Loucy (cell line): Measurements from ENCODE around the gene REST.

Experiments
- H2AFZ ChIP-seq: fragments of 200-600 bp; sonication (generic); 2 replicates; pipeline ENCODE4 v1.6.0; 2016; ENCODE audit warnings: antibody characterized with exemption, mild to moderate bottlenecking, low read length, moderate library complexity
- H3F3A ChIP-seq: fragments of 200-600 bp; 2 replicates; pipeline ENCODE4 v1.6.0; 2016; ENCODE audit warnings: antibody characterized with exemption, low read depth, mild to moderate bottlenecking
- H3K27me3 ChIP-seq: fragments of 200-600 bp; sonication (generic); 2 replicates; pipeline ENCODE4 v1.6.1; 2014; ENCODE audit warnings: low read length, mild to moderate bottlenecking; ENCODE audit not compliant: insufficient read depth, poor library complexity, severe bottlenecking
- H3K36me3 ChIP-seq: fragments of 200-600 bp; sonication (generic); 2 replicates; pipeline ENCODE4 v1.6.1; 2016; ENCODE audit warnings: low read length; ENCODE audit not compliant: insufficient read depth
- H3K4me1 ChIP-seq: fragments of 200-600 bp; sonication (generic); 2 replicates; pipeline ENCODE4 v1.5.1; 2014; ENCODE audit warnings: low read length, mild to moderate bottlenecking; ENCODE audit not compliant: insufficient read depth, poor library complexity, severe bottlenecking
- H3K4me2 ChIP-seq: fragments of 200-600 bp; sonication (generic); 2 replicates; pipeline ENCODE4 v1.6.0; 2014; ENCODE audit warnings: antibody characterized with exemption, low read length, low read depth, mild to moderate bottlenecking; ENCODE audit not compliant: poor library complexity, severe bottlenecking
- H3K4me3 ChIP-seq: fragments of 200-600 bp; sonication (generic); 2 replicates; pipeline ENCODE4 v1.5.1; 2014; ENCODE audit warnings: low read length, mild to moderate bottlenecking, mixed read lengths; ENCODE audit not compliant: poor library complexity, severe bottlenecking
- H3K79me2 ChIP-seq: fragments of 200-600 bp; sonication (generic); 2 replicates; pipeline ENCODE4 v1.6.1; 2014; ENCODE audit warnings: low read length; ENCODE audit not compliant: insufficient read depth
- H3K9ac ChIP-seq: fragments of 200-600 bp; sonication (generic); 2 replicates; pipeline ENCODE4 v1.6.0; 2014; ENCODE audit warnings: mild to moderate bottlenecking, low read depth, low read length, moderate library complexity; ENCODE audit not compliant: poor library complexity, severe bottlenecking
- H3K9me2 ChIP-seq: fragments of 200-600 bp; sonication (generic); replicated peaks from 2 replicates; pipeline ENCODE4 v1.6.1; 2016; ENCODE audit warnings: low read depth, low read length, mixed read lengths
- H3K9me3 ChIP-seq: fragments of 200-600 bp; sonication (generic); 2 replicates; pipeline ENCODE4 v1.6.1; 2014; ENCODE audit warnings: mild to moderate bottlenecking, antibody characterized with exemption, low read length, low read depth; ENCODE audit not compliant: insufficient read depth
- H4K20me1 ChIP-seq: fragments of 200-600 bp; sonication (generic); 2 replicates; pipeline ENCODE4 v1.6.0; 2014; ENCODE audit warnings: antibody characterized with exemption, low read length, mild to moderate bottlenecking; ENCODE audit not compliant: insufficient read depth, poor library complexity, severe bottlenecking
- EZH2phosphoT487 ChIP-seq: fragments of 200-600 bp; IDR thresholded peaks from 2 replicates; pipeline ENCODE4 v1.6.1; 2018; ENCODE audit warnings: antibody characterized with exemption, mild to moderate bottlenecking, moderate library complexity, borderline replicate concordance
- TF ChIP-seq, protein P1 (sequence below): fragments of 200-600 bp; sonication (generic); conservative IDR thresholded peaks from 2 replicates; pipeline ENCODE4 v1.5.1; 2014; ENCODE audit warnings: mild to moderate bottlenecking, antibody characterized with exemption, low read length

REST gene

GRCh38 chr4:56861360-56861759 lies 46.3 kb upstream of the REST start:
- Histone ChIP-seq H3K9ac (no peak overlapping the region), H3F3A (no peaks in the 10 kb centered on the region), H4K20me1 (no peaks in the 10 kb centered on the region), H3K36me3 (no peaks in the 10 kb centered on the region), H2AFZ (no peak overlapping the region), H3K4me3 (no peak overlapping the region), H3K4me1 (no peaks in the 10 kb centered on the region), H3K4me2 (no peak overlapping the region), H3K9me2 (no peaks in the 10 kb centered on the region), H3K9me3 (no peaks in the 10 kb centered on the region), H3K79me2 (no peaks in the 10 kb centered on the region), H3K27me3 (no peaks in the 10 kb centered on the region)
- TF ChIP-seq, protein P1, sequence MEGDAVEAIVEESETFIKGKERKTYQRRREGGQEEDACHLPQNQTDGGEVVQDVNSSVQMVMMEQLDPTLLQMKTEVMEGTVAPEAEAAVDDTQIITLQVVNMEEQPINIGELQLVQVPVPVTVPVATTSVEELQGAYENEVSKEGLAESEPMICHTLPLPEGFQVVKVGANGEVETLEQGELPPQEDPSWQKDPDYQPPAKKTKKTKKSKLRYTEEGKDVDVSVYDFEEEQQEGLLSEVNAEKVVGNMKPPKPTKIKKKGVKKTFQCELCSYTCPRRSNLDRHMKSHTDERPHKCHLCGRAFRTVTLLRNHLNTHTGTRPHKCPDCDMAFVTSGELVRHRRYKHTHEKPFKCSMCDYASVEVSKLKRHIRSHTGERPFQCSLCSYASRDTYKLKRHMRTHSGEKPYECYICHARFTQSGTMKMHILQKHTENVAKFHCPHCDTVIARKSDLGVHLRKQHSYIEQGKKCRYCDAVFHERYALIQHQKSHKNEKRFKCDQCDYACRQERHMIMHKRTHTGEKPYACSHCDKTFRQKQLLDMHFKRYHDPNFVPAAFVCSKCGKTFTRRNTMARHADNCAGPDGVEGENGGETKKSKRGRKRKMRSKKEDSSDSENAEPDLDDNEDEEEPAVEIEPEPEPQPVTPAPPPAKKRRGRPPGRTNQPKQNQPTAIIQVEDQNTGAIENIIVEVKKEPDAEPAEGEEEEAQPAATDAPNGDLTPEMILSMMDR: no peak
- no peak for TF ChIP-seq EZH2phosphoT487

DNA sequence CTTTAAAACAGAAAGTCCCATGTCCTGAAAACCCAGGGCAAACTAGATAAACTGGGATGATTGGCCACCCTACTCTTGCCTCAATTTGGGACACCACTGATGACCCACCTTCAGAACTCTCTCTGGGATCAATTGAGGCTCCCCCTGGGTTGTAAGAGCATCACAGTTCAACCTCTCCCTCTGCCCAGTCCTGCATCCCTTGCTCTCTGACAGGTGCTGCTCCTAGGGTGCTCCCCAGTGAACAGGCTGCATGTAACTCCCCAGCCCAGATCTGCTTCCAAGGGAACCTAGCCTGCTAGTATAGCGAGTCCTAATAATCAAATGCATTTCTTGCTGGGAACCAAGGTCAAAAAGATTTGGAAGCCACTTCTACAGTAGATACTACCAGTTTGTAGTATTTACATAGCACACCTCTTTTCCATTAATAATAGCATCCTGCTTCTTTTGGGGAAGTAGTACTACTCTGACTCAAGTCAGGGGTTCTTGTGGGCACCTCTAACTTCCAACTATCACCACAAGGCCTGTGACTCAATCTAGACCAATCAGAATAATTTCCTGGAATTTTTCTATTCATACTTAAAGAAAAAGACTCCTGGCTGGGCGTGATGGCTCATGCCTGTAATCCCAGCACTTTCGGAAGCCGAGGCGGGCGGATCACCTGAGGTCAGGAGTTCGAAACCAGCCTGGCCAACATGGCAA lies 44.1 kb upstream of the REST start:
- Histone ChIP-seq H3K9me2 (no peaks in the 10 kb centered on the region), H3K9ac (no peak overlapping the region)
- no peak for TF ChIP-seq EZH2phosphoT487
- TF ChIP-seq, protein P1: no peak

GRCh38 chr4:56870946-56871345 lies 36.8 kb upstream of the REST start:
- no peaks in the 10 kb centered on the region for H3F3A ChIP-seq
- peak overlapping the region; percentile 59 for H3K4me2 ChIP-seq
- H3K4me3 ChIP-seq: peak overlapping the region; percentile 55
- H3K9me3 ChIP-seq: no peaks in the 10 kb centered on the region
- H3K79me2 ChIP-seq: no peaks in the 10 kb centered on the region
- no peaks in the 10 kb centered on the region for H3K9me2 ChIP-seq
- H3K27me3 ChIP-seq: no peaks in the 10 kb centered on the region
- no peaks in the 10 kb centered on the region for H4K20me1 ChIP-seq
- peak overlapping the region; percentile 81 for H2AFZ ChIP-seq
- H3K4me1 ChIP-seq: peaks cover 8% of the 10 kb centered on the region
- H3K9ac ChIP-seq: no peak overlapping the region
- TF ChIP-seq, protein P1: no peak
- no peak for TF ChIP-seq EZH2phosphoT487
- no peaks in the 10 kb centered on the region for H3K36me3 ChIP-seq

More for the DNA sequence above, 44.1 kb upstream of the REST start:
- Histone ChIP-seq H3F3A (no peaks in the 10 kb centered on the region), H4K20me1 (no peaks in the 10 kb centered on the region), H2AFZ (no peak overlapping the region), H3K4me1 (no peaks in the 10 kb centered on the region), H3K36me3 (no peaks in the 10 kb centered on the region), H3K9me3 (no peaks in the 10 kb centered on the region), H3K4me3 (no peak overlapping the region), H3K4me2 (no peak overlapping the region), H3K79me2 (no peaks in the 10 kb centered on the region), H3K27me3 (no peaks in the 10 kb centered on the region)
